NCI-H2227 (cell line): ENCODE measurements around the gene KCNMA1.

ENCODE experiments used
- DNase-seq: peaks from one replicate; lab custom pipeline; 2025; ENCODE audit not compliant: unreplicated experiment; lab: John Stamatoyannopoulos, UW

KCNMA1 gene

DNA sequence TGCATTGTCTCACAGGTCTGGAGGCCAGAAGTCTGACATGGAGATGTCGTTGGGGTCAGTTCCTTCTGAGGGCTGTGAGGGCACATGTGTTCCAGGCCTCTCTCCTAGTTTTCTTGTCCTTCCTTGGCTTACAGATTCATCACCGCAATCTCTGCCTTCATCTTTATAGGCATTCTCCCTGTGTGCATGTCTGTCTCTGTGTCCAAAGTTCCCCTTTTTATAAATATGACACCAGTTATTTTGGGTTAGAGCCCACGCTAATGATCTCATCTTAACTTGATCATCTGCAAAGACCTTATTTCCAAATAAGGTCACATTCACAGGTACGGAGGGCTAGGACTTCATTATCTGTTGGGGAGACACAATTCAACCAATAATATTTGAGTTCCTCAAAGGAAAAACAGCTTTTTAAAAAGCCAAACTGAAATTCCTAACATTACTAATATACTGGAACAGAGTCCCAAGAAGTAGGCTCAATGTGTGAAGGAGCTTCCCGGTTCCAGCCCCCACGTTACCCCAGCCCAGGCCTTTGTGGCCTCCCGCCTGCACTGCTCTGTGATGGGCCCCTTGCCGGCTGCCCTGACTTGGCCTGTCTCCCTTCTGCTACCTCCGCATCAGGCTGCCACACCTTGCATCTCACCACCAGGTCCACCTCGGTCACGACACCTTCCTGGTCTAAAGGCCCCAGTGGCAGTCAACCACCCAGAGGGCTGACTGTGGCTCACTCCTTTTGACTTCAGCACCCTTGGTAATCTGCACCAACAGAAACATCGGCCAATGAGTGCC lies 142.7 kb downstream of the KCNMA1 start:
- DNase-seq = no peak

- DNase-seq = no peak
Measured at GRCh38 chr10:77494327-77494726, 143.3 kb downstream of the KCNMA1 start.

DNA sequence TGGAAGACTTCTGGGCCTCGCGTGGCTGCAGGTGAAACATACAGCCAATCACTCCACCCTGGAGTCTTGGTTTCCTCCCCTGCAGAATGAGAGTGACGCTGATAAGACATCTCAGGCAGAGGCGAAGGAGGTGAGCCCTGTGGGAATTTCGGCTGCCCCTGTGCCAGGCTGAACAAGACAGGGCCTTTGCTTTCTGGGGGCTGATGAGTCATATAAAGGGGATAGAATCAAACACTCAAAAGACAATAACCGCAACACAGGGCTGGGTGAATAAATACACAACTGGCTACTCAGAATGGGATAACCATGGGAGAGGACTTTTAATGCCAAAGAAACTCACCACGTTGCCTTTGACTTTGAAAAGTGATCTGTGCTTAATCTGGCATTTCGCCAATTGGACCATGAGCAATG lies 143.8 kb downstream of the KCNMA1 start:
- DNase-seq = no peak

GRCh38 chr10:77493239-77493806 lies 144.3 kb downstream of the KCNMA1 start:
- DNase-seq = no peak

GRCh38 chr10:77492368-77492994 lies 145.1 kb downstream of the KCNMA1 start:
- DNase-seq = no peak

DNA sequence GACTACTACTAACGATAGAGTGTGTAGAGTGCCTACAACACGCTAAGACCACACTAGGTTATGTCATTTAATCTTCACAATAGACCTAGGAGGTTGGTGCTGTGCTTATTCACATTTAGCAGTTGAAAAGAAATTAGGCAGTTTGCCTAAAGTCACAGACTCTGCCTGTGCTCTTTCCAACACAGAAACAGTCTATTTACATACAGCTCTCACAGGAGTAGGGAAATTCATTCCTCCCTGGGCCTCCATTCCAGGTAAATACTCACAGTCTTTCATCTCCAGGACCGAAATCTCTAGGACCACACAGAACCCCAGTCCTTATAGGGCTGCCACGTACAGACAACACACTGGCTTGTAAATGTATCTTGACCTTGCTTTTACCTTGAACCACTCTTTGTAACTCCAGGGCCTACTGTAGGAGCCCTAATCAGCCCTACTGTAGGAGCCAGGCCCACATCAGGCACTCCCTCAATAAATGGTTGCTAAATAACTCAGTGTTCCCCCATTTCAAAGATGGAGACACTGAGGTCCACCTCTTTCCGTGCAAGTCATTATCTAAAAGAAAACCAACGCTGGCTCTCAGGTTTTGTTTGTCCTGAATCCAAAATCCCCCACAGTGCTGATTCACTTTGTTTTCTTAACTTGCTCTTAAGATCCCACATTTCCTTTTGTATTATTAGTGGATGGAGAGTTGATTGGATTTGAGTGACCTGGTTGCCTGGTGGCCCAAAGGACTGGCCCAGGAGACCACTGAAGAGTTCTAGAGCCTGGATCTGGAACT lies 146.9 kb downstream of the KCNMA1 start:
- no peak for DNase-seq

GRCh38 chr10:77486517-77486916 lies 151.1 kb downstream of the KCNMA1 start:
- DNase-seq = no peak

- no peak for DNase-seq
Measured at GRCh38 chr10:77485847-77486246, 151.8 kb downstream of the KCNMA1 start.

GRCh38 chr10:77482072-77482471 lies 155.5 kb downstream of the KCNMA1 start:
- DNase-seq = no peak

GRCh38 chr10:77479586-77479985 lies 158.0 kb downstream of the KCNMA1 start:
- no peak for DNase-seq

DNA sequence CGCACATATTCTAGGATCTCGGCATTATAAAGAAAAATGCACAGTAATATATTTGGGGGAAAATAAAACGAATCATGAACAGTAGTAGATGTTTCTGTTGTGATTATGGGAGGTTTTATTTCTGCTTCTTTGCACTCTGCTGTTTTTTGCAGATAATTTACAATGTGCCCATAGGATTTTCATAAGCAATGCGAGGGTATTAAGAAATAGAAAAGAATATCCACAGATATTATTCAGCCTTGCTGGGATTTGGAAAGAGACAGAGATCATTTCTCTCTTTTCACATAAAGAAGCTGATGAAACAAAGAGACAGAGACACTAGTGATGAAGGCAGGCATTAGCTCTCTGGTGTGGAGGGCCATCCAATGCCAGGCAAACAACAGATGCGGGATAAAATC lies 158.6 kb downstream of the KCNMA1 start:
- no peak for DNase-seq

DNA sequence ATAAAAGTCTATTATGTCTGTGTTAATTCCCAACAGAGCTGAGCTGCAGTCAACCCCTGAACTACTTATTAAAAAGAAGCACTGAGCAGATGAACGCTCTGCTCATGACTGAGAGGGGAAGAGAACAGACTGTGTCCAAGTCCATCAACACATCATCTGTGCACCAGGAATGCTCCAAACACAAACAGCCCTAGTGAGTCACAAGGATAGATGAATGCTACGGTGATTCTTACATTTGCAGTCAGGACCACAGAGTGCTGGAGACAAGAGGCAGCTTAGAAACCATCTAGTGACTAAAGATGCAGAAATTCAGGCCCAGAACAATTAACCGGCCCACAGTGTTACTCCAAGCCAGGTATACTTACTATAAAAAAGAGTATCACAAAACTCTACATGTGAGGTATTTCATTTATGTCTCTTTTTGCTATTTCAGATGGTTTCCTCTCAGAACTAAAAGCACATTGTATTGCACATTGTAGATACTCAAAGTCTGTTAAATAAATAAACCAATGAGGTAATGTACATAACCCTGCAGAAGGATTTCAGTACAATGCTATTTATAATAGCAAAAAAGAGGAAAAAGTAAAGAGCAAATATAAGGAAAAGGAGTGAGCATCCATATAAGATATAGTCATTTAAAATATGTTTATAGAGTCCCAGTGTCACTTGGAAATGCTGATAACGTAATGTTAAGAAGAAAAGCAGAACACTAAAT lies 159.2 kb downstream of the KCNMA1 start:
- no peak for DNase-seq

DNA sequence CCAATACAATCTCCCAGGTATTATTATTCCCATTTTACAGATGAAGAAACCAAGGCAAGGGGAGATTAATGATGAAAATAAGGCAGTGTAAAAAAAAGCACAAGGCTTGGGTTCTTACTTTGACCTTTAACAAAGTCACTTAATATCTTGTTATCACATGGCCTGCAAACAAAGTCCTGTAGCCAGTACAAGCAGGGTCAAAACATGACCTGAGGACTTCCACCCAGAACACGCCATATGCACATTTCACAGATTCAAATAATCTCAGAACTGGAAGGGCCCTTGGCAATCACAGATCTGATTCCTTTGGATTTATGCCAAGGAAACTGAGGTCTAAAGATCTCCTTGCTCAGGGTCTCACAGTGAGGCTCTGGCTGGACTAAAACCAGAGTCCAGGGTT lies 162.1 kb downstream of the KCNMA1 start:
- DNase-seq = no peak

DNA sequence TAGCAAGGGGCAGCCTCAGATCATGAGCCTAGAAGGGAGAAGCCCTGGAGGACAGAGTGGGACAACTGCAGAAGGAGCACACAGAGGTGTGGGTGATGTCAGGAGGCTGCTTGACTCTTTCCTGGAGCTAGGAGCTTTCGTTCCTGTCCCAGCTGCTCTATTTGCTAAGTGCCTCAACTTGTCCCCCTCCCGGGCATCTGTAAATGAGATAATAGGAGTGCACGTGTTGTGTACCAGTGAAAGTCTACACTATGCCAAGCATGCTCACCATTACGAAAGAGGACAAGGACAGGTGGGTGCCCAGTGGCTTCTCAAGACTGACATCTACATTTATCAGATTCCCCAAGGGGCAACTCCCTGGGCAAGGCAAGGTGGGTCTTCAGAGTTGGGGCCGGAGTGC lies 162.7 kb downstream of the KCNMA1 start:
- DNase-seq = no peak

- no peak for DNase-seq
Measured at GRCh38 chr10:77474386-77474785, 163.2 kb downstream of the KCNMA1 start.

GRCh38 chr10:77472146-77472545 lies 165.5 kb downstream of the KCNMA1 start:
- no peak for DNase-seq

- DNase-seq = no peak
Measured at GRCh38 chr10:77471069-77471536, 166.5 kb downstream of the KCNMA1 start.

GRCh38 chr10:77467422-77467963 lies 170.1 kb downstream of the KCNMA1 start:
- no peak for DNase-seq

DNA sequence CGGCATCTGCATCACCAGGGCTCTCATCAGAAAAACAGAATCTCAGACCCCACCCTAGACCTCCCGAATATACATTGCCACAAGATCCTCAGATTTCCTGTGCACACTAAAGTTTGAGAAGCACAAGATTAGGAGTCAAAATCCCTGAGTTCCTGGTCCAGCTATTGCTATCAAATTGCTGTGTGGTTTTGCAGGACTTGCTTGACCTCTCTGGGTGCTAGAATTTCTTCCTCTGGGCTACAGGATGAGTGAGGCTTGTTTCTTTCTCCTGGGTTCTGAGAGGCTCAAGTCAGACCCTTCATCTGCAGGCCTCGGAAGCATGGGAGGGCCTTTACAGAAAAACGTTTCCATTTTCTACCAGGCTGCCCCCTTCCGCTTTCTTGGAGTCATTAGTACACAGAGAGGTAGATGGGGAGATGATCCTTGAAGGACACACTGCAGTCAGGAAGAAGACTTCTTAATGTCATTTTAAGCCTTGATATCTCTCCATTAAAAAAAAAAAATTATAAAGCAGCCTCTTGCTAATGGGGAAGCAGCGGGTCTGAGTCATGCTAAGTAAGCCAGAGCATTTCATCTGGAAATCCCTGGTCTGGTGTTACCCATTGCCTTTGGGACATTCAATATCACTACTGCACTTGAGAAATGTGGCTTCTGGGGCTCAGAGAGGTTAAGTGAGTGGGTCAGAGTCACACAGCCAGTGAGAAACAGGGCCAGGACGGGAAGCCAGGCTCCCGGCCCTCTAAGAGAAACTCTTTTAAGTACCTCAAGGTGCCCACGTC lies 173.5 kb downstream of the KCNMA1 start:
- DNase-seq = no peak

DNA sequence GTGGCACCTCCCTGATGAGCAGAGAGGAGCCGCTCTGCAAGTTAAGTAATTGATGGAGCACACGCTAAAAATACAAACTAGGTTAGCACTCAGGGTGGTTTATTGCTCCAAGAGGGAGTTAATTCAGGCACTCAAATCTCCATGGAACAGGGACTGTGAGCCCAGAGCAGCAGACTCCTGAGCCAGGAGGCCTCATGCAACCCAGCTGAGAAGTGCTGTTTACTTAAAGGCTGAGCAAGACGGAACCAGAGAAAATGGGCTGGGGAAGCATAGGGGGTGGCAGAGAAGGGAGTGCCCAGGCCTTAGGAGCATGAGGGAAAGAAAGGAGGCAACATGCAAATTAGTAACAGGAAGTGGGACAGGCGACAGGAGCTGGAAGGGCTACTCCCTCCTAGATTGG lies 174.1 kb downstream of the KCNMA1 start:
- no peak for DNase-seq
